ENCODE data around the gene NSMF. TPM values are rescaled to one million over a fixed set of nuclear protein-coding genes. Genes with fewer than 3 reads are reported as not detected.

The NSMF gene
- total RNA-seq, 2 donors from 2014 or later: 42.4 to 128 TPM

DNA sequence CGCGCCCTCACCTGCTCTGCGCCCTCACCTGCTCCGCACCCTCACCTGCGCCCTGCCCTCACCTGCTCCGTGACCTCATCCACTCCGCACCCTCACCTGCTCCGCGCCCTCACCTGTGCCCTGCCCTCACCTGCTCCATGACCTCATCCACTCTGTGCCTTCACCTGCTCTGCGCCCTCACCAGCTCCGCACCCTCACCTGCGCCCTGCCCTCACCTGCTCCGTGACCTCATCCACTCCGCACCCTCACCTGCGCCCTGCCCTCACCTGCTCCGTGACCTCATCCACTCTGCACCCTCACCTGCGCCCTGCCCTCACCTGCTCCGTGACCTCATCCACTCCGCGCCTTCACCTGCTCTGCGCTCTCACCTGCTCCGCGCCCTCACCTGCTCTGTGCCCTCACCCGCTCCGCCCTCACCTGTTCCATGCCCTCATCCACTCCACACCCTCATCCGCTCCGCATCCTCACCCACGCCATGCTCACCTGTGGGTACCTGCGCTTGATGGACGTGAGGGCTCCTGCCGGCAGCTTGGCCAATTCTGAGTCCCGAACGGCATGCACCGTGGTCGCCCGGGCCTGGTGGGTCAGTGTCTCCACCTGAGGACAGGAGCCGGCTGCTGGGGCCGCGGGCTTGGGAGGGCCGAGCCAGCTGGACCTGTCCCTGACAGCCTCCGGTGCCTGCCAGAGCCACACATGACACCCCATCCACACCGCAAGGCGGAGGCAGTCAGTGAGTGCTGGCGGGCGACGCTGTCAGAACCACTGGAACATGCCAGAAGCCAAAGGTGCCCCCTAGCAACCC lies 35.6 kb upstream of the NSMF start:
- TF ChIP-seq POLR2A (IDR thresholded peaks at IDR 0.05) (no peak), POLR2AphosphoS5 (IDR thresholded peaks at IDR 0.05) (no peak)
- TF ChIP-seq, protein P1, sequence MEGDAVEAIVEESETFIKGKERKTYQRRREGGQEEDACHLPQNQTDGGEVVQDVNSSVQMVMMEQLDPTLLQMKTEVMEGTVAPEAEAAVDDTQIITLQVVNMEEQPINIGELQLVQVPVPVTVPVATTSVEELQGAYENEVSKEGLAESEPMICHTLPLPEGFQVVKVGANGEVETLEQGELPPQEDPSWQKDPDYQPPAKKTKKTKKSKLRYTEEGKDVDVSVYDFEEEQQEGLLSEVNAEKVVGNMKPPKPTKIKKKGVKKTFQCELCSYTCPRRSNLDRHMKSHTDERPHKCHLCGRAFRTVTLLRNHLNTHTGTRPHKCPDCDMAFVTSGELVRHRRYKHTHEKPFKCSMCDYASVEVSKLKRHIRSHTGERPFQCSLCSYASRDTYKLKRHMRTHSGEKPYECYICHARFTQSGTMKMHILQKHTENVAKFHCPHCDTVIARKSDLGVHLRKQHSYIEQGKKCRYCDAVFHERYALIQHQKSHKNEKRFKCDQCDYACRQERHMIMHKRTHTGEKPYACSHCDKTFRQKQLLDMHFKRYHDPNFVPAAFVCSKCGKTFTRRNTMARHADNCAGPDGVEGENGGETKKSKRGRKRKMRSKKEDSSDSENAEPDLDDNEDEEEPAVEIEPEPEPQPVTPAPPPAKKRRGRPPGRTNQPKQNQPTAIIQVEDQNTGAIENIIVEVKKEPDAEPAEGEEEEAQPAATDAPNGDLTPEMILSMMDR (IDR thresholded peaks at IDR 0.05): no peak
- Histone ChIP-seq H3K27ac (no peak overlapping the region), H3K4me1 (replicated peaks) (no peaks in the 10 kb centered on the region), H3K27me3 (replicated peaks; ENCODE audit: insufficient read depth) (no peaks in the 10 kb centered on the region), H3K9me3 (no peaks in the 10 kb centered on the region), H3K36me3 (no peaks in the 10 kb centered on the region), H3K4me3 (no peak overlapping the region)
- intact Hi-C loops (cut with DNase I): no loop called here
- WGBS: 95% methylated on average over 46 of the region's 46 CpGs
- no peak for DNase-seq (ENCODE audit: low spot score)

DNA sequence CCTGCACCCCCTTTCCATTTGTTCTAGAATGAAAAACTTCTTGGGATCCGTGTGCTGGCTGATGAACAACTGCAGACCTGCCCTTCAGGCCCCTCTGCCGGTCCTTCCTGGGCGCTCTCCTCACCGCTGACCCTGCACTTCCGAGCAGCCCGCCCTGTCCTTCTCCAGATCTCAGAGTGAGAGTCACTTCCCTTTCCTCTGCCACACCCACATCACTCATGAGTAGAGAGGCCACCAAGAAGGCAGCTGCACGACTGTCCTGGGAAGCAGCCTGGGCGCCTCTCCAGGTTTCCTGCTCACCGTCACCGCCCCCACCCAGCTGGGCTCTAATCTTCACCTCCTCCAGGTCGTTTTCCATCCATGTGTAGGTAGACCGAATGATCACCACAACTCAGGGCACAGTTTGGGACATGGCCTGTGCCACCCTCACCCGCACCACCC lies 35.0 kb upstream of the NSMF start:
- no peaks in the 10 kb centered on the region for H3K9me3 ChIP-seq
- no peaks in the 10 kb centered on the region for H3K36me3 ChIP-seq
- H3K4me1 ChIP-seq (replicated peaks): no peaks in the 10 kb centered on the region
- H3K27me3 ChIP-seq (replicated peaks; ENCODE audit: insufficient read depth): no peaks in the 10 kb centered on the region
- WGBS: 74% methylated on average over 13 of the region's 13 CpGs
- DNase-seq (ENCODE audit: low spot score): no peak
- no peak overlapping the region for H3K4me3 ChIP-seq
- TF ChIP-seq POLR2AphosphoS5 (IDR thresholded peaks at IDR 0.05) (no peak), POLR2A (IDR thresholded peaks at IDR 0.05) (no peak)
- TF ChIP-seq, protein P1 (IDR thresholded peaks at IDR 0.05): no peak
- H3K27ac ChIP-seq: no peak overlapping the region
- intact Hi-C loops (cut with DNase I): no loop called here

DNA sequence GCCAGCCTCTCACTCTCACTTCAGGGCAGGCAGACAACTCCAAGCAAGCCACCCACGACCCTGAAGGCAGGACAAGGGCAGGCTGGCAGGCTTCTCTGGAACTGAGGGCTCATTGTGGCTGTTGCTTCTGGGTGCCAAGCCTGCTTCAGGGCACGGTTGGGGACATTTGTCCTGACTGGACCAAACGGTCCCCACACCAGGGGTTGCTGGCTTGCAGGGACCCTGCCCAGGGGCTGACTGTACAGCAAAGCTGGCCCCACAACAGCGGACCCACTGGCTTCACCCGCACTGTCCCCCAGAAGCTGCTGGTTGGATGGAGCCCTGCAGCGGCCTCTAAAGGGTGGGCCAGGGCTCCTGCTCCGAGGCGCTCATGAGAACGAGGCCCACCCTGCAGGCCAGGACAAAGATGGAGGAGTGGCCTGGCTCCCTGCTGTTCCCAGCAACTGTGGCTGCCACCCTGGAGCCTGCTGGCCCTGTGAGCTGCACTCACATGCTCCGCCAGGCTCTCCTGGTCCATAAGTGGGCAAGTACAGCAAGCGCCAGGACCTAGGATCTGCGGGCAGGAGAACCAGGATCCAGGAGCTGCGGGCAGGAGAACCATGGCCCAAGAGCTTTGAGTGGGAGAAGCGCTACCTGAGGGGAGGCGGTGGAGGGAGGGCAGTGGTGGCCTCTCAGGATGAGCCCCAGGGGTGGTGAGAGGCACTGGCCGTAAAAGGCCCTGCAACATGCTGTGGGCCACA lies 34.4 kb upstream of the NSMF start:
- no peak for DNase-seq (ENCODE audit: low spot score)
- 97% methylated on average over 14 of the region's 16 CpGs for WGBS
- Histone ChIP-seq H3K9me3 (no peaks in the 10 kb centered on the region), H3K4me3 (no peak overlapping the region), H3K4me1 (replicated peaks) (no peaks in the 10 kb centered on the region), H3K36me3 (no peaks in the 10 kb centered on the region), H3K27ac (no peak overlapping the region), H3K27me3 (replicated peaks; ENCODE audit: insufficient read depth) (no peaks in the 10 kb centered on the region)
- TF ChIP-seq POLR2A (IDR thresholded peaks at IDR 0.05) (no peak), POLR2AphosphoS5 (IDR thresholded peaks at IDR 0.05) (no peak)
- TF ChIP-seq, protein P1 (IDR thresholded peaks at IDR 0.05): no peak
- intact Hi-C loops (cut with DNase I): no loop called here

DNA sequence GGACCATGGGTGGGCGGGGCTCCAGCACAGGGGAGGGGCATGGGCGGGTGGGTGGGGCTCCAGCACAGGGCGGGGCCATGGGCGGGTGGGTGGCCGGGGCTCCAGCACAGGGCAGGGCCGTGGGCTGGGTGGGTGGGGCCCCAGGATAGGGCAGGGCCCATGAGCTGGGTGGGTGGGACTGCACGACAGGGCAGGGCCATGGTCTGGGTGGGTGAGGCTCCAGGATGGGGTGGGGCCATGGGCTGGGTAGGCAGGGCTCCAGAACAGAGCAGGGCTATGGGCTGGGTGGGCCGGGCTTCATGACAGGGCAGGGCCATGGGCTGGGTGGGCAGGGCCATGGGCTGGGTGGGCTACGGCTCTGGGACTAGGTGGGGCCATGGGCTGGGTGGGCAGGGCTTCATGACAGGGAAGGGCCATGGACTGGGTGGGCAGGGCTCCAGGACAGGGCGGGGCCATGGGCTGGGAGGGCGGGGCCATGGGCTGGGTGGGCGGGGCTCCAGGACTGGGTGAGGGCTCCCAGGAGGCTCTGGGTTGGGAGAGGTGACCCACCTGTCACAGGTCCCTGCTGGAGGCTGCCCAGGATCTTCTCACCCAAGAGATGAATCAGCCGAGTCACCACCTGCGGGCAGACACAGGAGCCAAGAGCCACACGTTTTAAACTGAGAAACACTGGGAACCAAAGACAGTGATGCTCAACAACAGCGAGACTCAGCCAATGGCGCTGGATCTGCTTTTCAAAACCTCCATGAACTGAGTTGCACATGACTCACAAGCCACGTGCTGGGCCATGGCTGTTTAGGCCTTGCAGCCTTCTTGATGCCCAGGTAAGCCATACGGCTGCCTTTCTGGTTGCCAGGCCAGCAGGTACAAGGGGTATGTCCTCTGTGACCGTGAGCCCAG lies 33.6 kb upstream of the NSMF start:
- intact Hi-C loops (cut with DNase I): no loop called here
- TF ChIP-seq POLR2A (IDR thresholded peaks at IDR 0.05) (no peak), POLR2AphosphoS5 (IDR thresholded peaks at IDR 0.05) (no peak)
- TF ChIP-seq, protein P1 (IDR thresholded peaks at IDR 0.05): no peak
- Histone ChIP-seq H3K27me3 (replicated peaks; ENCODE audit: insufficient read depth) (no peaks in the 10 kb centered on the region), H3K4me1 (replicated peaks) (no peaks in the 10 kb centered on the region), H3K36me3 (no peaks in the 10 kb centered on the region), H3K27ac (no peak overlapping the region), H3K9me3 (no peaks in the 10 kb centered on the region), H3K4me3 (no peak overlapping the region)
- DNase-seq (ENCODE audit: low spot score): no peak
- WGBS: 80% methylated on average over 16 of the region's 20 CpGs
